Peyer's patch (tissue), 4 donors: ENCODE measurements around the gene ZNF611. TPM values are rescaled to one million over a fixed set of nuclear protein-coding genes. Genes with fewer than 3 reads are reported as not detected.
A peak's percentile ranks its signal among the peaks of the same experiment; 100 is the strongest.
"Not testable (repeated sequence)": the region's sequence is repeated elsewhere in the genome, so short reads cannot be mapped to it uniquely, and the experiment has no call there.

Experiments used
- DNase-seq, 3 donors: peaks; one replicate each; pipeline ENCODE4 v3.0.0-alpha.2; 2017 to 2019
- H3K27ac ChIP-seq, 4 donors: fragments of 200-600 bp; sonication (generic); one replicate each; pipeline ENCODE4 v1.5.1; 2016 to 2019
- H3K27me3 ChIP-seq, 2 donors: fragments of 200-600 bp; sonication (generic); one replicate each; pipeline ENCODE4 v1.5.1; 2019
- H3K36me3 ChIP-seq, 3 donors: fragments of 200-600 bp; sonication (generic); one replicate each; pipeline ENCODE4 v1.5.1; 2016 to 2019
- H3K4me1 ChIP-seq, 4 donors: fragments of 200-600 bp; sonication (generic); one replicate each; pipeline ENCODE4 v1.5.1; 2016 to 2019
- H3K4me3 ChIP-seq, 4 donors: fragments of 200-600 bp; sonication (generic); 1 replicate in 3 of 4; 2 replicates in 1 of 4; pipeline ENCODE4 v1.5.1; 2016 to 2019; ENCODE audit warnings: mild to moderate bottlenecking in 1 of 4
- H3K9me3 ChIP-seq, 4 donors: fragments of 200-600 bp; sonication (generic); one replicate each; pipeline ENCODE4 v1.5.1; 2016 to 2019; ENCODE audit warnings: mild to moderate bottlenecking in 1 of 4
- POLR2A ChIP-seq, 2 donors: fragments of 450-650 bp; IDR thresholded peaks; one replicate each; pipeline ENCODE4 v1.5.1; 2017; ENCODE audit warnings: antibody characterized with exemption in 2 of 2, mild to moderate bottlenecking in 2 of 2, moderate library complexity in 2 of 2
- total RNA-seq, 4 donors: library from RNA; depleted of rRNA; stranded (reverse); fragments of >200 nt; gene quantifications; one replicate each; pipeline ENCODE4 v1.1.0, GENCODE V29; 2016
- TF ChIP-seq, protein P1 (sequence below), 6 experiments: fragments of 450-650 bp in 4 of 6; fragments of 200-600 bp in 2 of 6; sonication (generic) in 1 of 6; IDR thresholded peaks; one replicate each; pipeline ENCODE4 v1.5.1; 2017 to 2019; ENCODE audit warnings: antibody characterized with exemption in 6 of 6, mild to moderate bottlenecking in 3 of 6, moderate library complexity in 1 of 6

Gene ZNF611
- total RNA-seq, 4 donors from 2014 or later: 14.5 to 19.0 (median 16.3) TPM

DNA sequence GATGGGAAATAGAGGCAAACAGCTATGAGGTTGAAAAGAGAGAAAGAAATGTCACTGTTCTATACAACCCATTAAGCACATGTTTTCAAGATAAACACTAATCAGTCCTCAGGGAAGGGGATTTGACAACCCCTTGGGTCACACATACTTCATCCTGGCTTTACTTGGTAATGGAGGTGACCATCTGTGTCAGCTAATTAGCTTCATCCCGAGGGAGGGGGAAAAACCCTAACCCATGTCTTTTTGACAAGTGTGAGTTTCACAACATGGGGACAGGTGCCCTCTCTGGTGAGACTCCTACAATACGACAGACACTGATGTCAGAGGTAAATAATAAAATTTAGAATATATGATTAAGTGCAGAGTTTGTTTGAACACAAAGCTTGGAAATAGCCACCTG is 43.1 kb downstream of the ZNF611 start:
- no peak overlapping the region for H3K27ac ChIP-seq
- no peaks in the 10 kb centered on the region for H3K27me3 ChIP-seq
- H3K4me3 ChIP-seq: no peak overlapping the region
- no peak for DNase-seq
- peaks cover 0 to 5% (median 0%) of the 10 kb centered on the region in 4 donors for H3K4me1 ChIP-seq
- H3K36me3 ChIP-seq: no peaks in the 10 kb centered on the region
- TF ChIP-seq, protein P1, sequence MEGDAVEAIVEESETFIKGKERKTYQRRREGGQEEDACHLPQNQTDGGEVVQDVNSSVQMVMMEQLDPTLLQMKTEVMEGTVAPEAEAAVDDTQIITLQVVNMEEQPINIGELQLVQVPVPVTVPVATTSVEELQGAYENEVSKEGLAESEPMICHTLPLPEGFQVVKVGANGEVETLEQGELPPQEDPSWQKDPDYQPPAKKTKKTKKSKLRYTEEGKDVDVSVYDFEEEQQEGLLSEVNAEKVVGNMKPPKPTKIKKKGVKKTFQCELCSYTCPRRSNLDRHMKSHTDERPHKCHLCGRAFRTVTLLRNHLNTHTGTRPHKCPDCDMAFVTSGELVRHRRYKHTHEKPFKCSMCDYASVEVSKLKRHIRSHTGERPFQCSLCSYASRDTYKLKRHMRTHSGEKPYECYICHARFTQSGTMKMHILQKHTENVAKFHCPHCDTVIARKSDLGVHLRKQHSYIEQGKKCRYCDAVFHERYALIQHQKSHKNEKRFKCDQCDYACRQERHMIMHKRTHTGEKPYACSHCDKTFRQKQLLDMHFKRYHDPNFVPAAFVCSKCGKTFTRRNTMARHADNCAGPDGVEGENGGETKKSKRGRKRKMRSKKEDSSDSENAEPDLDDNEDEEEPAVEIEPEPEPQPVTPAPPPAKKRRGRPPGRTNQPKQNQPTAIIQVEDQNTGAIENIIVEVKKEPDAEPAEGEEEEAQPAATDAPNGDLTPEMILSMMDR (IDR thresholded peaks at IDR 0.05): no peak
- TF ChIP-seq POLR2A (IDR thresholded peaks at IDR 0.05): no peak
- H3K9me3 ChIP-seq: no peaks in the 10 kb centered on the region

DNA sequence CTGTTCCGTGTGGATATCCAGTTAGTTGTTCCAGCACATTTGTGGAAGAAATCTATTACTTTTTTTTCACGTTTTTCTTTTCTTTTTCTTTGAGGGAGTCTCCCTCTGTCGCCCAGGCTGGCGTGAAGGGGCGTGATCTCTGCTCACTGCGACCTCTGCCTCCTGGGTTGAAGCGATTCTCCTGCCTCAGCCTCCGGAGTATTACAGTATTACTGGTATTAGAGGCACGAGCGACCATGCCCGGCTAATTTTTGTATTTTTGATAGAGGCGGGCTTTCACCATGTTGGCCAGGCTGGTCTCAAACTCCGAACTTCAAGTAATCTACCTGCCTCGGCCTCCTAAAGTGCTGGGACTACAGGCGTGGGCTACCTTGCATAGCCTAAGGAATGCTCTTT is 43.6 kb downstream of the ZNF611 start:
- H3K27ac ChIP-seq: peak overlapping the region; percentile 69 to 88 (median 86)
- H3K4me3 ChIP-seq: peak overlapping the region in 3 of 4 donors; percentile 51 to 81 (median 76)
- no peaks in the 10 kb centered on the region for H3K27me3 ChIP-seq
- no peak for DNase-seq
- no peaks in the 10 kb centered on the region for H3K36me3 ChIP-seq
- H3K9me3 ChIP-seq: no peaks in the 10 kb centered on the region
- H3K4me1 ChIP-seq: peaks cover 0 to 5% (median 0%) of the 10 kb centered on the region in 4 donors
- TF ChIP-seq, protein P1 (IDR thresholded peaks at IDR 0.05): no peak
- TF ChIP-seq POLR2A (IDR thresholded peaks at IDR 0.05): no peak

DNA sequence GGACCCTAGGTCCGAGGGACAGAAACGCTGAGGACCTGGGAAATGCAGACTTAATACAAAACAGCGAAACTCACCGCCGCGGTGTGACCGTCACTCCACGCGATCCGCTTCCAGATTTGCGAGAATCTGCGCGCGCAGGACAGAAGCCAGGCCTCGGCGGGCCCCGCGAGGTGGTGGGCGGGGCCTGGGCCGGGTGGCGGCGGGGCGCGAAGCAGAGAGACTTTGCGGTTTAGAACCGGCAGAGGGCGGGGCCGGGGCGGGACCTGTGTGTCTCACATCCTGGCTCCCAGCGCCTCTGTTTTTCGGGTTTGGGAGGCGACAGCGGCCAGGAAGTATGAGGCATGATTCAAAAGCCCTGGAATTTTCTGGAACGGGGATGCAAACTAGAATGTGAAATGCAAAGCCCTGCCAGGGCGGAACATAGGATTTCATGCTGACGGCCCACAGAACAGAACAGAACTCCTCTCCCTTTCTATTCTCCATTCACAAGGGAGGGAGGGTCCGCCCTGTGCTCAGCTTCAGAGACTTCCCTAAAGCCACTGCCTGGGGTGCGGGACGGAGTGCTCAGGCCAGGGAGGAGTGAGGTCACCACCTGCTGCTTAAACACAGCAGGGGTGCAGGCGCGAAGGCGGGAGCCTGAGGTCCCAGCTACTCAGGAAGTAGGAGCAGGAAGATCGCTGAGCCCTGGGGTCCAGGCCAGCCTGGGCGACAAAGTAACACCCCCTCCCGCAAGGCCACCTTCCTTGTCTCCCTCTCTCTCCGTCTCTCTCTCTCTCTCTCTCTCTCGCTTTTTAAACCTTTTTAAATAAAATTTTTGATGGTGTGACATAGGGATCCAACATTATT is 44.3 kb downstream of the ZNF611 start:
- TF ChIP-seq POLR2A (IDR thresholded peaks at IDR 0.05): peak; percentile 32 to 51
- TF ChIP-seq, protein P1 (IDR thresholded peaks at IDR 0.05): peak in 2 of 6 experiments; percentile 27
- peak; percentile 88 to 97 (median 95) for DNase-seq
- Histone ChIP-seq H3K27ac (peak overlapping the region; percentile 69 to 88 (median 86)), H3K27me3 (no peaks in the 10 kb centered on the region), H3K9me3 (no peaks in the 10 kb centered on the region), H3K4me3 (peak overlapping the region; percentile 51 to 81 (median 68)), H3K36me3 (no peaks in the 10 kb centered on the region), H3K4me1 (peaks cover 0 to 5% (median 0%) of the 10 kb centered on the region in 4 donors)

DNA sequence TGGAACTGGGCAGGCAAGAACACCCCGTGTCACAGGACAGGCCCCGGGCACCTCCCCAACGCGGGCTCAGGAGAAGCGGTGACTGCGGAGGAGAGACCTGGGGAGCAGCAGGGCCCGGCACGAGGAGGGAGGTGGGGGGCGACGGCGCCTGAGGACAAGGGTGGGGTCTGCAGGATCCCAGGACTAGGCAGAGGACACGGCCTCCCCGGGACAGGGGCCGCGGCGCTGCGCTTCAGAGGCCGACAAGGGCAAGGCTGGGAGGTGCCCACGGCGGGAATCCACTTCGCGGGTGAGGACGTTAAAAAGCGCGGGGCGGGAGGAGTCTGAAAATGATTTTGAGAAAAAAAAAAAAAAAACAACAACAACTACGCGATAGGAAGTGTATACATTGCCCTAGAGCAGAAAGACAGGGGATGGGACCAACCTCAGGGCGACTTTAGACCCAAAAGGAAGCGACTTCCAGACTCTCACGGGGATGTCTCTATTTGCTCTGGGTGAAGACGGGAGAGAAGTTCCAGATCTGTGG is 44.9 kb downstream of the ZNF611 start:
- DNase-seq: peak; percentile 39 to 61 (median 54)
- Histone ChIP-seq H3K9me3 (no peaks in the 10 kb centered on the region), H3K4me1 (peaks cover 0 to 5% (median 0%) of the 10 kb centered on the region in 4 donors), H3K36me3 (no peaks in the 10 kb centered on the region), H3K27ac (peak overlapping the region; percentile 69 to 88 (median 86)), H3K4me3 (peak overlapping the region; percentile 51 to 81 (median 68)), H3K27me3 (no peaks in the 10 kb centered on the region)
- TF ChIP-seq, protein P1 (IDR thresholded peaks at IDR 0.05): no peak
- TF ChIP-seq POLR2A (IDR thresholded peaks at IDR 0.05): no peak

DNA sequence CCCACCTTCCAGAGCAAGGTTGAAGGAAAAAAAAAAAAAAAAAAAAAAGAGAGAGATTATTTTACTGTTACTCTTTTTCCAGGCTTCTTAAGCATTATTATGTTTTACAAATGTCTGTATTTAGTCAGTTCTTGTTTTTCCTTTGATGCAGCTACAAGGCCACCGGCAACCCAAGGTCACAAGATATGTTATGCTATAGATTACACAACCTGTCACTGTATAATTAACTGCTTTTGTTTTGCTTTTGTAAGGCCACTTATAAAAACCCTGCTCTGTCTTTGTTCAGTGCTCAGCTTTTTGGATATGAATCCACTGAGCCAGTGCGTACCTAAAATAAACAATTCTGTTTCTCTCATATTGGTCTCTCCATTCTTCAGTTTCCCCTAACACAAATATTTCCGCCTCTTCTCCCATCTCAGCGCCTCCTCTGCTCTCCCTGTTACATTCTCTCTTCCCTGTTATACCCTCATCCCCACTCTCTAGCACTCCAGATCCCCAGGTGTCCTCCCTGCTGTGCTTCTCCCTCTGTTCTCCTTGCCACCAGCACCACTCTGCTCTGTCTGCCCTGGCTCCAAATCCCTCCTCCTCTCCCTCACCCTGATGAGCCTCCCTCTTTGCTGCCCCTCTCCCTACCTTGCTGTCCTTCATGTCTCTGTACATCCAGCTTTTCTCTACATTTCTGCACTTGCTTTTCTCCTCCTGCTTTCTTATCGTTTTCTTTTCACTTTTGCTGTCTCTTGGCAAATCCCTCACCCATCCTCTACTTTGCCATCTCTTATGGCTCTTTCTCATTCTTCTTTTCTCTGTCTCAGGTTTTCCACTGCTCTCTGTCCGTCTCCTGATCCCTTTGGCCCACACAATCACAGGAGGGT is 45.7 kb downstream of the ZNF611 start:
- Histone ChIP-seq H3K4me3 (peak overlapping the region; percentile 51 to 81 (median 68)), H3K27ac (peak overlapping the region in 3 of 4 donors; percentile 83 to 88 (median 88))
- H3K9me3 ChIP-seq, H3K4me1 ChIP-seq, H3K36me3 ChIP-seq, DNase-seq, H3K27me3 ChIP-seq: not testable (repeated sequence)
